Smooth muscle cell (in vitro differentiated cells): ENCODE results near the gene DIS3. TPM values are rescaled to one million over a fixed set of nuclear protein-coding genes. Genes with fewer than 3 reads are reported as not detected.
A peak's percentile ranks its signal among the peaks of the same experiment; 100 is the strongest.
"Not testable (repeated sequence)": the region's sequence is repeated elsewhere in the genome, so short reads cannot be mapped to it uniquely, and the experiment has no call there.

Experiments used
- DNase-seq: peaks from one replicate; lab custom pipeline; 2025; ENCODE audit not compliant: unreplicated experiment; lab: John Stamatoyannopoulos, UW
- H2AFZ ChIP-seq: fragments of 200-600 bp; sonication (generic); 2 replicates; pipeline ENCODE4 v1.6.0; 2016; ENCODE audit warnings: antibody characterized with exemption, low read depth, mild to moderate bottlenecking
- H3F3A ChIP-seq: fragments of 200-600 bp; sonication (generic); 2 replicates; pipeline ENCODE4 v1.6.0; 2017; ENCODE audit warnings: antibody characterized with exemption, low read depth
- H3K27ac ChIP-seq: fragments of 200-600 bp; sonication (generic); 2 replicates; pipeline ENCODE4 v1.5.1; 2016; ENCODE audit warnings: low read depth, mild to moderate bottlenecking
- H3K27me3 ChIP-seq: fragments of 200-600 bp; sonication (generic); 2 replicates; pipeline ENCODE4 v1.6.1; 2016; ENCODE audit warnings: low read depth, mild to moderate bottlenecking
- H3K36me3 ChIP-seq: fragments of 200-600 bp; sonication (generic); 2 replicates; pipeline ENCODE4 v1.5.1; 2016; ENCODE audit warnings: low read depth
- H3K4me1 ChIP-seq: fragments of 200-600 bp; sonication (generic); 2 replicates; pipeline ENCODE4 v1.5.1; 2016; ENCODE audit warnings: low read depth
- H3K4me2 ChIP-seq: fragments of 200-600 bp; sonication (generic); 2 replicates; pipeline ENCODE4 v1.6.0; 2016; ENCODE audit warnings: mild to moderate bottlenecking
- H3K4me3 ChIP-seq: fragments of 200-600 bp; sonication (generic); 2 replicates; pipeline ENCODE4 v1.5.1; 2016; ENCODE audit warnings: mild to moderate bottlenecking
- H3K79me2 ChIP-seq: fragments of 200-600 bp; sonication (generic); 2 replicates; pipeline ENCODE4 v1.6.0; 2016; ENCODE audit warnings: low read depth, mild to moderate bottlenecking
- H3K9ac ChIP-seq: fragments of 200-600 bp; sonication (generic); 2 replicates; pipeline ENCODE4 v1.6.0; 2016; ENCODE audit warnings: low read depth
- H3K9me3 ChIP-seq: fragments of 200-600 bp; sonication (generic); replicated peaks from 2 replicates; pipeline ENCODE4 v1.5.1; 2016; ENCODE audit warnings: low read depth
- H4K20me1 ChIP-seq: fragments of 200-600 bp; sonication (generic); 2 replicates; pipeline ENCODE4 v1.6.0; 2016; ENCODE audit warnings: low read depth
- WGBS: methylation state at CpG from one replicate; pipeline ENCODE4 v1.1.7; 2016; ENCODE audit warnings: low lambda C conversion rate; 5-methylcytosine and 5-hydroxymethylcytosine counted together
- polyA plus RNA-seq: library from polyadenylated mRNA; unstranded; fragments of >200 nt; fragmentation: Nextera tagmentation; extraction: Ambion mirVana; gene quantifications from 2 replicates; pipeline ENCODE4 v1.2.1, GENCODE V29; 2016
- total RNA-seq: library from RNA; depleted of rRNA; stranded (reverse); fragments of >200 nt; gene quantifications from 2 replicates; pipeline ENCODE4 v1.2.3, GENCODE V29; 2014
- TF ChIP-seq, protein P1 (sequence below): fragments of 200-600 bp; sonication (generic); IDR thresholded peaks from 2 replicates; pipeline ENCODE4 v1.5.1; 2017; ENCODE audit warnings: borderline replicate concordance, mild to moderate bottlenecking, antibody characterized with exemption; ENCODE audit not compliant: insufficient read depth, poor library complexity, severe bottlenecking

Gene DIS3
- total and polyA plus RNA-seq, 2 experiments from 2014 or later: 15.3 to 50.1 TPM

DNA sequence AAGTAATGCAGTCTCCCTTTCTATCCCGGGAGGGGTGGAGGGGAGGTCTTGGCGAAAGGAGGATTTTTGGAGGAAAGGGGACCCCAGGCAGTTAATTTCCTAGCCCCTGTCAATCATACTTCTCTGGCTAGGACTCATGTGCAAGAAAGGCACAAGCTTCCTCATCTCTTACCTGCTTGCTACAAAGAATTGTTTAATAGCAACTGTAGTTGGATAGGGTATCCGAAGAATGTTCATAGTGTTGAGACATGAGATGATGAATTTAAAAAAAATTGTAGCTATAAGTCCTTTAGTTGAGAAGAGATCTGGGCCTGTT, 53.5 kb downstream of the DIS3 start:
- peak overlapping the region; percentile 100 for H3K4me2 ChIP-seq
- H3K79me2 ChIP-seq: peaks cover 63% of the 10 kb centered on the region
- H4K20me1 ChIP-seq: peaks cover 3% of the 10 kb centered on the region
- no peaks in the 10 kb centered on the region for H3K9me3 ChIP-seq
- H3K9ac ChIP-seq: peak overlapping the region; percentile 53
- no peaks in the 10 kb centered on the region for H3K36me3 ChIP-seq
- peak overlapping the region; percentile 92 for H3K4me3 ChIP-seq
- H3K27me3 ChIP-seq: no peaks in the 10 kb centered on the region
- DNase-seq: no peak
- H3K4me1 ChIP-seq: peaks cover 23% of the 10 kb centered on the region
- TF ChIP-seq, protein P1, sequence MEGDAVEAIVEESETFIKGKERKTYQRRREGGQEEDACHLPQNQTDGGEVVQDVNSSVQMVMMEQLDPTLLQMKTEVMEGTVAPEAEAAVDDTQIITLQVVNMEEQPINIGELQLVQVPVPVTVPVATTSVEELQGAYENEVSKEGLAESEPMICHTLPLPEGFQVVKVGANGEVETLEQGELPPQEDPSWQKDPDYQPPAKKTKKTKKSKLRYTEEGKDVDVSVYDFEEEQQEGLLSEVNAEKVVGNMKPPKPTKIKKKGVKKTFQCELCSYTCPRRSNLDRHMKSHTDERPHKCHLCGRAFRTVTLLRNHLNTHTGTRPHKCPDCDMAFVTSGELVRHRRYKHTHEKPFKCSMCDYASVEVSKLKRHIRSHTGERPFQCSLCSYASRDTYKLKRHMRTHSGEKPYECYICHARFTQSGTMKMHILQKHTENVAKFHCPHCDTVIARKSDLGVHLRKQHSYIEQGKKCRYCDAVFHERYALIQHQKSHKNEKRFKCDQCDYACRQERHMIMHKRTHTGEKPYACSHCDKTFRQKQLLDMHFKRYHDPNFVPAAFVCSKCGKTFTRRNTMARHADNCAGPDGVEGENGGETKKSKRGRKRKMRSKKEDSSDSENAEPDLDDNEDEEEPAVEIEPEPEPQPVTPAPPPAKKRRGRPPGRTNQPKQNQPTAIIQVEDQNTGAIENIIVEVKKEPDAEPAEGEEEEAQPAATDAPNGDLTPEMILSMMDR: no peak
- peak overlapping the region; percentile 12 for H3K27ac ChIP-seq
- H2AFZ ChIP-seq: peak overlapping the region; percentile 89
- 26% methylated on average over 3 of the region's 3 CpGs for WGBS
- H3F3A ChIP-seq: no peaks in the 10 kb centered on the region

DNA sequence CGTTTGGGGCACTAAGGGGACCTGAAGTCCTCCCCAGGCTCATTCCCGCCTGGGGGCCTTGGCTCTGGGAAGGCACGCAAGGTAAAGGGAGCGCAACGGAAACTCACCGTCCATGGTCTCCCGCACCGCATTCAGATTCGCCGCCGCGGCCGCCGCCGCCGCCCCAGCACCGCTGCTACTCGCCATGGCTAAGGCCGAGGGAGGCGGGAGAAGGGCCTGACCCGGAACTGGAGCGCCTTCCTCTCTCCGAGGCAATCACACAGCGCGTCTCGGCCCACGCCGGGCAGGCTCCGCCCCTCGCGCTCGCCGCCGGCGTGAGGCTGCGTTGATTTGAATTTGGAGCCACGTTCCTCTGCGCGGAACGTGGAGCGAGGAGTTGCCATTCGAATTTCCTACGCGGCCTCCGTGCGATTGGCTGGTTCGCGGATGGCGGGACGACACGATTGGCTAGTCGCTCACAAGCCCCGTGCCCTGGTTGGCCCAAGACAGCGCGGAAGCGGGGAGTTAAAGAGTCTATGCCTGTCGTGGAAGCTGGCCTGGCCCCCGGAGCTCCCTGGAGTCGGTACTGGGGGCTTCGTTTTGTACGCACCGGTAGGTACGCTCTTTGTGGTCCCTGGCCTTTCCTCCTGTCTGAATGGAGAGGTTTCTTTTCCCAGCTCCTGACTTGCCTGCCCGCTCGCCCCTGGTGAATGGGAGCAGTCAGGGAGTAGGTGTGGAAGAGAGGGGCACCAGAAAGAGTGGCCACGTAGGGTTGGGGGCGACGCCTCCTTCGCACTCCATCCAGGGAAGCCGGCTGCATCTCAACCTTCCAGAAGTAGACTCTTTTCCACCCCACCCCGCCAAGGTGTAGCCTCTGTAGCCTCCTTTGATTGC, 54.0 kb downstream of the DIS3 start, which contains the start of the genes BORA and MZT1:
Gene BORA, plus strand, starts transcription at position 507 of the 873 bp plus-strand sequence. CDS start 1,018 bp downstream, outside the sequence.
Gene MZT1, minus strand, starts transcription at position 213 of the 873 bp plus-strand sequence. Its CDS starts 27 bp downstream, at position 186.
- Histone ChIP-seq H3K79me2 (peaks cover 69% of the 10 kb centered on the region), H3F3A (no peaks in the 10 kb centered on the region), H3K36me3 (no peaks in the 10 kb centered on the region), H2AFZ (peak within 1 kb of the TSS; percentile 98), H3K4me3 (peak within 1 kb of the TSS; percentile 92), H3K27me3 (no peaks in the 10 kb centered on the region), H3K27ac (peak within 1 kb of the TSS; percentile 12), H3K9ac (peak within 1 kb of the TSS; percentile 68), H3K4me1 (peaks cover 23% of the 10 kb centered on the region), H4K20me1 (peaks cover 4% of the 10 kb centered on the region), H3K4me2 (peak within 1 kb of the TSS; percentile 100), H3K9me3 (no peaks in the 10 kb centered on the region)
- 1% methylated on average over 71 of the region's 71 CpGs for WGBS
- TF ChIP-seq, protein P1: no peak
- DNase-seq: peak; percentile 81

DNA sequence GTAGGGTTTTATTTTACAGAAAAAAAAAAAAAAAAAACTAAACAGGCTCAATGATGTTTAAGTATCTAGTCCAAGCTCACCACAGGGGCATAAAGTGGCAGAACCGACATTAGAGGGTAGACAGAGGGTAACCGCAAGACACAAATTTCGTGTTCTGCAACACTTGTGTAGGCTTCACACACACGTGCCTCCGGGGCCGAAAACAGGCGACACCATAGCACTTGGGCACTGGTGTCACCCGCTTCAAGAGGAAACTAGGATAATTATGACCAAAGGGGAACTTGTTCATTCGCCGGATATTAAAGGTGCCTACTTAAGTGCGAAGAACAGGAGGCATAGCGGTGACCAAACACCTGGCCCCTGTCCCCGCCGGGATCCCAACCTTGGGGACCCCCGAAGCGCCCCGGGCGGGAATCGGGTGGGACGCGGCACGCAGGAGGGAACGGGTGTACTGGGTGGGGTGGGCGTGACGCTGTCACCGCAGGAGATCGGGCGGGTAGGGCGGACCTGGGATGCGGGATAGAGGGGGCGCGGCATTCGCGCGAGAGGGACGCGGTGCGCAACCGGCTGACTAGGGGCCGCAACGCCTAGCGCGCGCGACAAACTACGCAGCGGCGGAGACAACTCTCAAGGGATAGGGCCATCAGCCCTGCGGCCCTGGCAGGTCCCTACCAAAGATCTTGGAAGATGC, 54.8 kb downstream of the DIS3 start:
- Histone ChIP-seq H3K36me3 (no peaks in the 10 kb centered on the region), H3K27me3 (no peaks in the 10 kb centered on the region), H3K27ac (no peak overlapping the region), H3K4me1 (peaks cover 23% of the 10 kb centered on the region), H3K9ac (peak overlapping the region; percentile 68), H3K79me2 (peaks cover 72% of the 10 kb centered on the region), H3K9me3 (no peaks in the 10 kb centered on the region), H3K4me2 (peak overlapping the region; percentile 100), H3K4me3 (peak overlapping the region; percentile 92), H4K20me1 (peaks cover 4% of the 10 kb centered on the region), H3F3A (no peaks in the 10 kb centered on the region), H2AFZ (peak overlapping the region; percentile 98)
- 4% methylated on average over 30 of the region's 49 CpGs for WGBS
- no peak for DNase-seq
- TF ChIP-seq, protein P1: no peak

DNA sequence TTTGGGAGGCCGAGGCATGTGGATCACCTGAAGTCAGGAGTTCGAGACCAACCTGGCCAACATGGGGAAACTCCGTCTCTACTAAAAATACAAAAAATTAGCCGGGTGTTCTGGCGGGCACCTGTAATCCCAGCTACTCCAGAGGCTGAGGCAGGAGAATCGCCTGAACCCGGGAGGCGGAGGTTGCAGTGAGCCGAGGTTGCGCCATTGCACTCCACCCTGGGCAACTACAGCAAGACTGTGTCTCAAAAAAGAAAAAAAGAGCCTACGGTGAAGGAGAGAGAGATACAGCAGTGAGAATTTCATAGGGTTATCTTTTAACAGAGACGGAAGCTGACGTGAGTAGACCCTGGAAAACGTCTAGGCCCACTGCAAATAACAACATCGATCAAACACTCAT, 55.5 kb downstream of the DIS3 start:
- H3K4me3 ChIP-seq: peak overlapping the region; percentile 92
- peaks cover 79% of the 10 kb centered on the region for H3K79me2 ChIP-seq

More for the DNA sequence above, 55.5 kb downstream of the DIS3 start:
- not testable (repeated sequence) for H3K36me3 ChIP-seq, H3K27me3 ChIP-seq, H3K9ac ChIP-seq, H3K27ac ChIP-seq, H4K20me1 ChIP-seq, H3F3A ChIP-seq, H2AFZ ChIP-seq, H3K9me3 ChIP-seq, DNase-seq
- H3K4me1 ChIP-seq: peaks cover 23% of the 10 kb centered on the region
- H3K4me2 ChIP-seq: peak overlapping the region; percentile 100
- WGBS: 88% methylated on average over 15 of the region's 15 CpGs
